Fibroblast of the aortic adventitia (primary cell): ENCODE results near the gene ZNRF1. TPM values are rescaled to one million over a fixed set of nuclear protein-coding genes. Genes with fewer than 3 reads are reported as not detected.

Experiments
- DNase-seq: peaks from one replicate; pipeline ENCODE4 v3.0.0-alpha.2; 2010; ENCODE audit warnings: low read depth
- H3K4me3 ChIP-seq: 2 replicates; pipeline ENCODE4 v1.5.1; 2011; ENCODE audit warnings: low read depth, mild to moderate bottlenecking, control low read depth, low read length, moderate library complexity
- CTCF ChIP-seq: IDR thresholded peaks from 2 replicates; pipeline ENCODE4 v1.5.1; 2011; ENCODE audit warnings: mild to moderate bottlenecking, low read length, control low read depth, inconsistent platforms; ENCODE audit not compliant: insufficient read depth
- total RNA-seq: library from RNA; depleted of rRNA; stranded (reverse); fragments of >200 nt; gene quantifications from 2 replicates; pipeline ENCODE4 v1.2.3, GENCODE V29; 2012; ENCODE audit warnings: low replicate concordance

ZNRF1 gene
- total RNA-seq, 1 donor, result 14.5 TPM

GRCh38 chr16:75099075-75099667, 100.3 kb downstream of the ZNRF1 start:
- DNase-seq, result no peak
- H3K4me3 ChIP-seq, result no peak overlapping the region

GRCh38 chr16:75099738-75100602, 101.1 kb downstream of the ZNRF1 start:
- TF ChIP-seq CTCF, result no peak
- DNase-seq, result no peak
- H3K4me3 ChIP-seq, result no peak overlapping the region

More at GRCh38 chr16:75099075-75099667, 100.3 kb downstream of the ZNRF1 start:
- TF ChIP-seq CTCF, result no peak

- H3K4me3 ChIP-seq, result no peak overlapping the region
- TF ChIP-seq CTCF, result no peak
- no peak for DNase-seq
These were observed 101.8 kb downstream of the ZNRF1 start for GRCh38 chr16:75100603-75100990.

- no peak for DNase-seq
- no peak for TF ChIP-seq CTCF
- H3K4me3 ChIP-seq, result no peak overlapping the region
These were observed 102.8 kb downstream of the ZNRF1 start for GRCh38 chr16:75101635-75102034.

GRCh38 chr16:75102595-75102994, 103.8 kb downstream of the ZNRF1 start:
- no peak overlapping the region for H3K4me3 ChIP-seq
- no peak for TF ChIP-seq CTCF
- no peak for DNase-seq

GRCh38 chr16:75103994-75104393, 105.2 kb downstream of the ZNRF1 start:
- no peak for TF ChIP-seq CTCF
- DNase-seq, result no peak
- no peak overlapping the region for H3K4me3 ChIP-seq
